ENCODE results near the gene CYP27A1. TPM values are rescaled to one million over a fixed set of nuclear protein-coding genes. Genes with fewer than 3 reads are reported as not detected.

CYP27A1 gene
- total and polyA plus RNA-seq, 2 of the 4 experiments (the other 2 are of a cell fraction) = 5.2 to 5.3 TPM

GRCh38 chr2:218804817-218805216, 22.9 kb downstream of the CYP27A1 start:
- no peak overlapping the region for H3K18ac ChIP-seq (ENCODE audit: low read depth, low read length)
- dilution Hi-C loops (cut with HindIII; ENCODE audit: low sequenced_read_pairs, unreplicated experiment) = no loop called here

More at GRCh38 chr2:218804817-218805216, 22.9 kb downstream of the CYP27A1 start:
- Histone ChIP-seq H2BK20ac (ENCODE audit: low read depth, low read length) (no peak overlapping the region), H3K23ac (ENCODE audit: low read depth, low read length) (no peak overlapping the region), H3K36me3 (ENCODE audit: control insufficient read depth, insufficient read depth, low read length) (no peaks in the 10 kb centered on the region), H3K27ac (ENCODE audit: insufficient read depth, low read length) (no peak overlapping the region), H3K9ac (ENCODE audit: low read depth, low read length) (no peak overlapping the region), H3K4me1 (ENCODE audit: control insufficient read depth, insufficient read depth, low read length) (peaks cover 3% of the 10 kb centered on the region), H3K4me3 (ENCODE audit: insufficient read depth, low read depth, low read length) (no peak overlapping the region), H3K27me3 (ENCODE audit: control insufficient read depth, insufficient read depth, low read length) (no peaks in the 10 kb centered on the region), H3K9me3 (ENCODE audit: control insufficient read depth, insufficient read depth, low read length) (no peaks in the 10 kb centered on the region), H4K5ac (ENCODE audit: low read depth, low read length) (no peak overlapping the region), H3K79me1 (ENCODE audit: low read depth in 1 of 2, low read length in 2 of 2) (no peaks in the 10 kb centered on the region; a peak in 1 of 4 replicates), H2AK9ac (replicated peaks; ENCODE audit: low read depth, low read length, poor library complexity) (no peak overlapping the region), H4K91ac (ENCODE audit: insufficient read depth, low read depth, low read length) (no peak overlapping the region), H4K20me1 (ENCODE audit: insufficient read depth, low read length) (no peaks in the 10 kb centered on the region), H4K8ac (ENCODE audit: low read depth in 2 of 2, low read length in 2 of 2) (no peak overlapping the region), H2BK120ac (ENCODE audit: low read depth, low read length) (no peak overlapping the region), H3K14ac (replicated peaks; ENCODE audit: low read depth, low read length) (no peak overlapping the region), H2AK5ac (ENCODE audit: low read depth, low read length) (no peak overlapping the region), H2BK15ac (ENCODE audit: low read depth, low read length) (no peak overlapping the region), H3K9me1 (ENCODE audit: insufficient read depth, low read length) (peaks cover 5% of the 10 kb centered on the region; the same call in 1 of the 2 replicates), H3K56ac (ENCODE audit: extremely low read depth, insufficient read depth, low read length) (no peak overlapping the region), H3K4me2 (ENCODE audit: low read depth, low read length) (no peak overlapping the region), H3K4ac (ENCODE audit: low read depth, low read length) (no peak overlapping the region), H2BK5ac (ENCODE audit: low read depth, low read length, poor library complexity, severe bottlenecking) (no peak overlapping the region), H2AFZ (replicated peaks; ENCODE audit: low read length, poor library complexity) (no peak overlapping the region)
- in situ Hi-C loops (cut with MboI; ENCODE audit: low sequenced_read_pairs) = no loop called here
- no CpG with 5 or more reads among the region's 1 CpG for WGBS, 2 experiments (ENCODE audit: extremely low coverage in 2 of 2, insufficient read length in 1 of 2)
- BruUV-seq (replicated peaks) = no TSS peak
- TF ChIP-seq CEBPB (IDR thresholded peaks at IDR 0.05; ENCODE audit: low read depth, low read length) (no peak), CHD1 (IDR thresholded peaks at IDR 0.05; ENCODE audit: low read depth, low read length) (no peak), POLR2A (IDR thresholded peaks at IDR 0.05; ENCODE audit: low read depth, low read length) (no peak), MAFK (IDR thresholded peaks at IDR 0.05; ENCODE audit: low read depth, low read length) (no peak), BHLHE40 (IDR thresholded peaks at IDR 0.05; ENCODE audit: low read depth, low read length) (no peak), RFX5 (IDR thresholded peaks at IDR 0.05; ENCODE audit: low read depth, low read length) (no peak), RAD21 (IDR thresholded peaks at IDR 0.05; ENCODE audit: low read length) (no peak), MAZ (IDR thresholded peaks at IDR 0.05; ENCODE audit: borderline replicate concordance, low read depth, low read length) (no peak), MXI1 (IDR thresholded peaks at IDR 0.05; ENCODE audit: borderline replicate concordance, low read depth, low read length) (no peak), SMC3 (IDR thresholded peaks at IDR 0.05; ENCODE audit: low read depth, low read length) (no peak), RCOR1 (IDR thresholded peaks at IDR 0.05; ENCODE audit: insufficient replicate concordance, low read length) (no peak), ELK1 (IDR thresholded peaks at IDR 0.05; ENCODE audit: borderline replicate concordance, low read depth, low read length) (no peak), FOS (IDR thresholded peaks at IDR 0.05; ENCODE audit: low read depth, low read length) (no peak), NFE2L2 (IDR thresholded peaks at IDR 0.05; ENCODE audit: low read depth, low read length) (no peak), CTCF (conservative IDR thresholded peaks at IDR 0.05; ENCODE audit: low read depth, low read length) (no peak)
- TF ChIP-seq, protein P1, sequence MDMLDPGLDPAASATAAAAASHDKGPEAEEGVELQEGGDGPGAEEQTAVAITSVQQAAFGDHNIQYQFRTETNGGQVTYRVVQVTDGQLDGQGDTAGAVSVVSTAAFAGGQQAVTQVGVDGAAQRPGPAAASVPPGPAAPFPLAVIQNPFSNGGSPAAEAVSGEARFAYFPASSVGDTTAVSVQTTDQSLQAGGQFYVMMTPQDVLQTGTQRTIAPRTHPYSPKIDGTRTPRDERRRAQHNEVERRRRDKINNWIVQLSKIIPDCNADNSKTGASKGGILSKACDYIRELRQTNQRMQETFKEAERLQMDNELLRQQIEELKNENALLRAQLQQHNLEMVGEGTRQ (IDR thresholded peaks at IDR 0.05; ENCODE audit: low read depth, low read length) = no peak
- DNase-seq (no peak), ATAC-seq (ENCODE audit: low read depth) (no peak)
- ChIA-PET POLR2A (ENCODE audit: unreplicated experiment) (no interaction called here), CTCF (no interaction called here)
- intact Hi-C loops (cut with micrococcal nuclease) = loop anchor here (5.0 kb wide), 1 partner anchor 73 kb away; no protein-coding TSS in a partner anchor

All from IMR-90 (cell line).